ENCODE measurements around the gene SHROOM4.

Gene SHROOM4

GRCh38 chrX:50842221-50842620 lies 28.2 kb upstream of the SHROOM4 start:
- no peak overlapping the region for H3K4me3 ChIP-seq (ENCODE audit: low read depth, low read length)
- TF ChIP-seq, protein P1, sequence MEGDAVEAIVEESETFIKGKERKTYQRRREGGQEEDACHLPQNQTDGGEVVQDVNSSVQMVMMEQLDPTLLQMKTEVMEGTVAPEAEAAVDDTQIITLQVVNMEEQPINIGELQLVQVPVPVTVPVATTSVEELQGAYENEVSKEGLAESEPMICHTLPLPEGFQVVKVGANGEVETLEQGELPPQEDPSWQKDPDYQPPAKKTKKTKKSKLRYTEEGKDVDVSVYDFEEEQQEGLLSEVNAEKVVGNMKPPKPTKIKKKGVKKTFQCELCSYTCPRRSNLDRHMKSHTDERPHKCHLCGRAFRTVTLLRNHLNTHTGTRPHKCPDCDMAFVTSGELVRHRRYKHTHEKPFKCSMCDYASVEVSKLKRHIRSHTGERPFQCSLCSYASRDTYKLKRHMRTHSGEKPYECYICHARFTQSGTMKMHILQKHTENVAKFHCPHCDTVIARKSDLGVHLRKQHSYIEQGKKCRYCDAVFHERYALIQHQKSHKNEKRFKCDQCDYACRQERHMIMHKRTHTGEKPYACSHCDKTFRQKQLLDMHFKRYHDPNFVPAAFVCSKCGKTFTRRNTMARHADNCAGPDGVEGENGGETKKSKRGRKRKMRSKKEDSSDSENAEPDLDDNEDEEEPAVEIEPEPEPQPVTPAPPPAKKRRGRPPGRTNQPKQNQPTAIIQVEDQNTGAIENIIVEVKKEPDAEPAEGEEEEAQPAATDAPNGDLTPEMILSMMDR (IDR thresholded peaks at IDR 0.05; ENCODE audit: borderline replicate concordance, insufficient read depth, low read depth, low read length) = no peak

DNA sequence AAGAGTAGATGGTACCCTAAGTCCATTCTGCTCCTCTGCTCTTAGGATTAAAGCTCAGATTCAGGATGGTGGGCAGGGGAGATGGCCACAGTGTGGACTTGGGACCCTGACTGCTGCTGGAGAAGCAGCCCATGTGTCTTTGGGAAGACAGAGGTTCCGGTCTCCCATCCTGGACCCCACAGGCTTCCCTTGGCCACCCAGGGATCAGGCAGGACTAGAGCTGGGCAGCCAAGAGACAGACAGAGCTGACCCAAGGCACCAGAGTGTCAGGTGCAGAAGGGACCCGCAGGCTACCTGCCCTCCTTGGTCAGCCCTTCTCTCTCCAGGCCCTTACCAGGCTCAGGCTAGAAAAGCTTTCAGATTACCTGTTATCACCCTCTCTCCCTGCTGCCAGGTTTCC lies 25.7 kb upstream of the SHROOM4 start:
- no peak overlapping the region for H3K4me3 ChIP-seq (ENCODE audit: low read depth, low read length)
- TF ChIP-seq, protein P1 (IDR thresholded peaks at IDR 0.05; ENCODE audit: borderline replicate concordance, insufficient read depth, low read depth, low read length) = no peak

DNA sequence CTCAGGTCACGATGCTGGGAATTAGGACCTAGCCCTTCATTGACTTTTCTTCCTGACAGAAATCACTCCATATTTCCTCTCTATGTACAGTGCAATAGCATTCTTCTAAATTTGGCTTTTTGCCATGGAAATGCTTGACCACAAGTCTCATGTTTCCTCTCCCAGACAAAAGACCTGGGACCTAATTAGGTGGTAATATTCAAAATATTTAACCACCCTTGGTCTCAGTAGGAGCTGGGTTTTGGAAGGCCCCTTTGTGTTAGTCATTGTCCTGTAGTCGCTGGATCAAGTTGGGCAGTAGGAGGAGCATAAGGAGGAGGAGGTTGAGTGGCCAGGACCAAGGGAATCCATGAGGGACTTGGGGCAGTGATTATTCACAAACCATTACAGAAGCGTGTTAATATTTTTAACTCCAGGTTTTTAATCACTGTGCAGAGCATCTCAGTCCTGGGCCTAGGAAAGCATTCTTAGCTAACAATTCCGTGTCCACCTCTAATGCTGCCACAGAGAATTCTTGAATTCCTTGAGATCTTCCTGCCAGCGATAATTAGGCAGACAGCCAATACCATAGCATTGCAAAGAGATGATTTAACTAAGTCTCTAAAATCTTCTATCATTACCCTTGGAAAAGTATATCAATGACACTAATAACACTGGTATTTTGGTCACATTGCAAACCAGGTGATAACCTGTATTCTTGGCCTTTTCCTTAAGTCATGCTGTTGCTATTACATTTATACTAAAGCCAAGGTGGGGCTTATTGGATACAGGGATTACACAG lies 25.0 kb upstream of the SHROOM4 start:
- no peak overlapping the region for H3K4me3 ChIP-seq (ENCODE audit: low read depth, low read length)
- TF ChIP-seq, protein P1 (IDR thresholded peaks at IDR 0.05; ENCODE audit: borderline replicate concordance, insufficient read depth, low read depth, low read length) = no peak

- no peak overlapping the region for H3K4me3 ChIP-seq (ENCODE audit: low read depth, low read length)
- TF ChIP-seq, protein P1 (IDR thresholded peaks at IDR 0.05; ENCODE audit: borderline replicate concordance, insufficient read depth, low read depth, low read length) = no peak
Observed at GRCh38 chrX:50827996-50828395, 14.0 kb upstream of the SHROOM4 start.

DNA sequence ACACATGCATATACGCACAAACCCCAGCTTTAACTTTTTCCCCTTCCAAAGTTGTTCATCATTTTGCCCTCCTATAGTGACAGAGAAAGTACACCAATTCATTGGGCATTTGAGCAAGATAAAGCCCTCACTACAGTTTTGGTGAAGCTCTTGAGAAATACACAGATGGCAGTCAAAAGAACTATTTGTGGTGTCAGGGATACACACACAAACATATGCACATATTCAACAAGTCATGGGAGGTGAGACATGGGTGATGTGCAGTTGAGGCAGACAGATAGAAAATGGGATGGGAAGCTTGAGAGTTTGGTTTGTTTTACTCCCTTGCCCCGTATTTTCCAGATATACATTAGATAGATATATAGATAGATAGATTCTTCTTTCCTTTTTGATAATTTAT lies 11.8 kb upstream of the SHROOM4 start:
- TF ChIP-seq, protein P1 (IDR thresholded peaks at IDR 0.05; ENCODE audit: borderline replicate concordance, insufficient read depth, low read depth, low read length) = no peak
- no peak overlapping the region for H3K4me3 ChIP-seq (ENCODE audit: low read depth, low read length)

GRCh38 chrX:50818986-50819385 lies 5.0 kb upstream of the SHROOM4 start:
- H3K4me3 ChIP-seq (ENCODE audit: low read depth, low read length) = no peak overlapping the region
- TF ChIP-seq, protein P1 (IDR thresholded peaks at IDR 0.05; ENCODE audit: borderline replicate concordance, insufficient read depth, low read depth, low read length) = no peak

GRCh38 chrX:50815120-50815519 lies 1.1 kb upstream of the SHROOM4 start:
- H3K4me3 ChIP-seq (ENCODE audit: low read depth, low read length) = no peak overlapping the region
- TF ChIP-seq, protein P1 (IDR thresholded peaks at IDR 0.05; ENCODE audit: borderline replicate concordance, insufficient read depth, low read depth, low read length) = no peak
